Muscle of leg (tissue), 11 donors: Measurements from ENCODE around the gene ST6GAL2. TPM values are rescaled to one million over a fixed set of nuclear protein-coding genes. Genes with fewer than 3 reads are reported as not detected.
A peak's percentile ranks its signal among the peaks of the same experiment; 100 is the strongest.

Experiments used
- DNase-seq: peaks from one replicate; pipeline ENCODE4 v3.0.0; 2013
- H3K27ac ChIP-seq: one replicate; pipeline ENCODE4 v1.5.1; 2013; ENCODE audit warnings: mild to moderate bottlenecking, low read length, control low read depth
- H3K27me3 ChIP-seq: one replicate; pipeline ENCODE4 v1.6.1; 2013; ENCODE audit warnings: low read length; ENCODE audit not compliant: control insufficient read depth, insufficient read depth
- H3K36me3 ChIP-seq: one replicate; pipeline ENCODE4 v1.6.1; 2013; ENCODE audit warnings: low read length; ENCODE audit not compliant: control insufficient read depth, insufficient read depth
- H3K4me1 ChIP-seq: one replicate; pipeline ENCODE4 v1.6.1; 2013; ENCODE audit warnings: low read length; ENCODE audit not compliant: control insufficient read depth, insufficient read depth
- H3K4me3 ChIP-seq: one replicate; pipeline ENCODE4 v1.5.1; 2013; ENCODE audit warnings: low read length, control low read depth
- H3K9me3 ChIP-seq: replicated peaks from 2 replicates; pipeline ENCODE4 v1.6.1; 2013; ENCODE audit warnings: low read depth, low read length; ENCODE audit not compliant: control insufficient read depth
- WGBS: methylation state at CpG from one replicate; pipeline ENCODE4 v1.1.5; 2013; ENCODE audit warnings: missing lambda C conversion rate; ENCODE audit not compliant: insufficient coverage; 5-methylcytosine and 5-hydroxymethylcytosine counted together
- polyA plus RNA-seq, 8 donors: library from polyadenylated mRNA; unstranded; fragments of 120-200 nt; gene quantifications; one replicate each; pipeline versions ENCODE4 v1.2.1 to v1.2.3, GENCODE V29; 2013; ENCODE audit warnings: inconsistent platforms in 1 of 8, low replicate concordance in 1 of 8; ENCODE audit not compliant: insufficient read length in 8 of 8, insufficient read depth in 1 of 8
- total RNA-seq: library from RNA; stranded (reverse); fragments of 120-200 nt; gene quantifications from one replicate; pipeline ENCODE4 v1.2.4, GENCODE V29; 2013

The ST6GAL2 gene
- total and polyA plus RNA-seq, 9 donors = 2.5 to 5.5 (median 4.8) TPM

- no peaks in the 10 kb centered on the region for H3K9me3 ChIP-seq
- WGBS = 82% methylated on average over 3 of the region's 5 CpGs
- H3K27ac ChIP-seq = no peak overlapping the region
- peaks cover 3% of the 10 kb centered on the region for H3K4me1 ChIP-seq
- H3K4me3 ChIP-seq = no peak overlapping the region
- DNase-seq = no peak
- no peaks in the 10 kb centered on the region for H3K36me3 ChIP-seq
- H3K27me3 ChIP-seq = no peaks in the 10 kb centered on the region
Measured at GRCh38 chr2:106798826-106799552, 87.0 kb downstream of the ST6GAL2 start.

GRCh38 chr2:106797494-106797893, 88.5 kb downstream of the ST6GAL2 start:
- 92% methylated on average over 2 of the region's 5 CpGs for WGBS
- peaks cover 3% of the 10 kb centered on the region for H3K4me1 ChIP-seq
- H3K36me3 ChIP-seq = no peaks in the 10 kb centered on the region
- no peak overlapping the region for H3K27ac ChIP-seq
- H3K4me3 ChIP-seq = no peak overlapping the region
- H3K27me3 ChIP-seq = no peaks in the 10 kb centered on the region
- DNase-seq = no peak
- H3K9me3 ChIP-seq = no peaks in the 10 kb centered on the region

- no peaks in the 10 kb centered on the region for H3K9me3 ChIP-seq
- peaks cover 3% of the 10 kb centered on the region for H3K4me1 ChIP-seq
- H3K27ac ChIP-seq = no peak overlapping the region
- no peak overlapping the region for H3K4me3 ChIP-seq
- no peaks in the 10 kb centered on the region for H3K27me3 ChIP-seq
- DNase-seq = no peak
- WGBS = no CpG with 5 or more reads among the region's 2 CpGs
- no peaks in the 10 kb centered on the region for H3K36me3 ChIP-seq
Measured at GRCh38 chr2:106792671-106793070, 93.3 kb downstream of the ST6GAL2 start.

GRCh38 chr2:106789185-106789584, 96.8 kb downstream of the ST6GAL2 start:
- no peak for DNase-seq
- H3K36me3 ChIP-seq = no peaks in the 10 kb centered on the region
- H3K27me3 ChIP-seq = no peaks in the 10 kb centered on the region
- no peak overlapping the region for H3K4me3 ChIP-seq
- H3K9me3 ChIP-seq = no peaks in the 10 kb centered on the region
- no peaks in the 10 kb centered on the region for H3K4me1 ChIP-seq
- H3K27ac ChIP-seq = no peak overlapping the region
- WGBS = 93% methylated on average over 4 of the region's 6 CpGs

GRCh38 chr2:106782681-106783080, 103.3 kb downstream of the ST6GAL2 start:
- DNase-seq = peak; percentile 18
- no peaks in the 10 kb centered on the region for H3K9me3 ChIP-seq

GRCh38 chr2:106781196-106781595, 104.8 kb downstream of the ST6GAL2 start:
- Histone ChIP-seq H3K27ac (no peak overlapping the region), H3K27me3 (no peaks in the 10 kb centered on the region), H3K4me1 (peaks cover 4% of the 10 kb centered on the region), H3K9me3 (no peaks in the 10 kb centered on the region), H3K4me3 (no peak overlapping the region), H3K36me3 (no peaks in the 10 kb centered on the region)
- 91% methylated on average over 1 of the region's 3 CpGs for WGBS
- DNase-seq = no peak

More at GRCh38 chr2:106782681-106783080, 103.3 kb downstream of the ST6GAL2 start:
- Histone ChIP-seq H3K27ac (no peak overlapping the region), H3K36me3 (no peaks in the 10 kb centered on the region), H3K4me1 (peaks cover 4% of the 10 kb centered on the region), H3K4me3 (no peak overlapping the region), H3K27me3 (no peaks in the 10 kb centered on the region)
- no CpG with 5 or more reads among the region's 3 CpGs for WGBS

GRCh38 chr2:106771811-106772210, 114.2 kb downstream of the ST6GAL2 start:
- Histone ChIP-seq H3K27ac (no peak overlapping the region), H3K4me1 (no peaks in the 10 kb centered on the region), H3K9me3 (no peaks in the 10 kb centered on the region), H3K27me3 (no peaks in the 10 kb centered on the region), H3K36me3 (no peaks in the 10 kb centered on the region), H3K4me3 (no peak overlapping the region)
- 82% methylated on average over 3 of the region's 3 CpGs for WGBS
- DNase-seq = no peak

- no peaks in the 10 kb centered on the region for H3K27me3 ChIP-seq
- 100% methylated on average over 1 of the region's 2 CpGs for WGBS
- H3K4me3 ChIP-seq = no peak overlapping the region
Measured at GRCh38 chr2:106770986-106771385, 115.0 kb downstream of the ST6GAL2 start.

GRCh38 chr2:106764614-106765013, 121.4 kb downstream of the ST6GAL2 start:
- no peaks in the 10 kb centered on the region for H3K9me3 ChIP-seq
- H3K4me1 ChIP-seq = peaks cover under 1% of the 10 kb centered on the region
- no peaks in the 10 kb centered on the region for H3K36me3 ChIP-seq
- WGBS = no CpG with 5 or more reads among the region's 5 CpGs
- DNase-seq = no peak
- H3K27me3 ChIP-seq = no peaks in the 10 kb centered on the region
- H3K4me3 ChIP-seq = no peak overlapping the region
- H3K27ac ChIP-seq = no peak overlapping the region

More at GRCh38 chr2:106770986-106771385, 115.0 kb downstream of the ST6GAL2 start:
- Histone ChIP-seq H3K9me3 (no peaks in the 10 kb centered on the region), H3K36me3 (no peaks in the 10 kb centered on the region), H3K4me1 (no peaks in the 10 kb centered on the region), H3K27ac (no peak overlapping the region)
- DNase-seq = no peak

- H3K4me1 ChIP-seq = peaks cover 2% of the 10 kb centered on the region
- no peaks in the 10 kb centered on the region for H3K27me3 ChIP-seq
- no peak overlapping the region for H3K4me3 ChIP-seq
- peak overlapping the region; percentile 10 for H3K27ac ChIP-seq
- no peaks in the 10 kb centered on the region for H3K9me3 ChIP-seq
- DNase-seq = no peak
- WGBS = no CpG with 5 or more reads among the region's 2 CpGs
- no peaks in the 10 kb centered on the region for H3K36me3 ChIP-seq
Measured at GRCh38 chr2:106759966-106760365, 126.0 kb downstream of the ST6GAL2 start.
